Renal cortical epithelial cell (primary cell): ENCODE data around the gene GPR15. TPM values are rescaled to one million over a fixed set of nuclear protein-coding genes. Genes with fewer than 3 reads are reported as not detected.

Experiments used
- DNase-seq: peaks from one replicate; pipeline ENCODE4 v3.0.0-alpha.2; 2011; ENCODE audit warnings: low read depth
- total RNA-seq: library from RNA; depleted of rRNA; stranded (reverse); fragments of >200 nt; gene quantifications from 2 replicates; pipeline ENCODE4 v1.2.3, GENCODE V29; 2014

Gene GPR15
- not detected in 2 replicates for total RNA-seq

DNA sequence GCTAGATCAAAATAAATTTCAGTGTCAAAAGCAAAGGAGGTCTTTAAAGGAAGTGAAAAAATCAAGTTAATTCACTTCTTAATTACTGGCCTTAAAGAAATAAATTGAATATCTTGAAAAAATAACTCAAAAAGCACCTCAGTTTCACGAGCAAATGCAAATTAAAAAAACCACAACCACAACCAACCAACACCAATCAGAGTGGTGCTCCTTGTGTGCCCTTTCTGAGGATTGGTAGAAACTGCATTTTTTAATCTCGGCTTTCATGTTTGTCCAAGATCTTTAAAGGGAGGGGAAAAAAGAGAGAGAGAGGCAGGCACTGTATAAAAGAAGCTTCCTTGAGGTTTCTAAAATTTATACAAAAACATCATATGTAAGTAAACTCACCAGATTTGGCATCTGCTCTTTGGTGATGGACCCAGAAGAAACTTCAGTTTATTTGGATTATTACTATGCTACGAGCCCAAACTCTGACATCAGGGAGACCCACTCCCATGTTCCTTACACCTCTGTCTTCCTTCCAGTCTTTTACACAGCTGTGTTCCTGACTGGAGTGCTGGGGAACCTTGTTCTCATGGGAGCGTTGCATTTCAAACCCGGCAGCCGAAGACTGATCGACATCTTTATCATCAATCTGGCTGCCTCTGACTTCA, at the start of gene GPR15:
TSS of gene GPR15 (plus strand) at position 357 of the 653 bp plus-strand sequence. CDS start at position 413, 56 bp downstream.
- DNase-seq: no peak

DNA sequence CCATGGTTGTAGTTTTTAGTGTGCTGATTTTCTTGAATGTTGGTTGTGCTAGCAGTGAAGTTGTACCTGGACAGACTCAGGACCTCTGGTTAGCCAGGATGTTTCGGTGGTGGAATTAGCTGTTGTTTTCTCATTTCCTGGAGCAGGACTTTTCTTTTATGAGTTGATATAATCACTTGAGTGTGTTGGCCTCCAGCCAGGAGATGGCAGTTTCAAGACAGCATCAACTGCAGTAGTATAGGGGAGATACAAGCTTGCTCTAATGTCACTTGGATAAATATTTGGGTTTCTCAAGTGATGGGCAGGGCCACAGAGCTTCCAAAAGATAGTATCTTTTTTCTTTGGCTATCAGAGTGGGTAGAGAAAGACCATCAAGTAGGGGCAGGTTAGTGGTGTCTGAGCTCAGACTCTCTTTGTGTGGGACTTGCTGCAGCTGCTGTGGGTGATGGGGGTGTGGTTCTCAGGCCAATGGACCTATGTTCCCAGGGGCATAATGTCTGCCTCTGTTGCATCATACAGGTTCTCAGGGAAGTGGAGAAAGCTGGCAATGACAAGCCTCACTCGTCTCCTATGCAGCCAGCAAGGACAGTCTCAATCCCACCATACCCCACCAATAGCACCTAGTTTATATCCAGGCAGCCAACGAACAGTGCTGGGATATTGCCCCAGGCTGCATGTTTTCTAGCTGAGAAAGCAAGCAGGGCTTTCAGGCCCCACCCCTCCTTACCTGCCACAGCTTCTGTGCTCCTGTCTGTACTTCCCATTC, 48.9 kb upstream of the GPR15 start:
- DNase-seq: peak; percentile 26

DNA sequence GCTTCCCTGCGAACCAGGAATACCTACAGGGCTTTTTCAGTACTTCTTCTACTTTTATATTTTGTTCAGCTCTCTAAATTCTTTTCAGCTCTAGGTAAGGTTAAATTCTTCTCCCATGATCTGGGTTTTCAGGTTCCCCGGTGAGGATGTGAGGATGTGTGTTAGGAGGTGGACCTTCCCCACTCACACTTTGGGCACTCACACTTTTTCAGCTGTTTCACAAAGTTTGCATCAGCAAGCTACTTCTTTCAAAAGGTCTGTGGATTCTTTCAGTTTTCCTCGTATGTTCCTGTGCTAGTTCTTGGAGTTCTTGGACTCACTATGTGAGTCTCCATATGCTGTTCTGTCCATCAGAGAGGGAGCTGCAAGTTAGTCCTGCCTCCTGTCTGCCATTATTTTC, 48.2 kb upstream of the GPR15 start:
- DNase-seq: no peak

DNA sequence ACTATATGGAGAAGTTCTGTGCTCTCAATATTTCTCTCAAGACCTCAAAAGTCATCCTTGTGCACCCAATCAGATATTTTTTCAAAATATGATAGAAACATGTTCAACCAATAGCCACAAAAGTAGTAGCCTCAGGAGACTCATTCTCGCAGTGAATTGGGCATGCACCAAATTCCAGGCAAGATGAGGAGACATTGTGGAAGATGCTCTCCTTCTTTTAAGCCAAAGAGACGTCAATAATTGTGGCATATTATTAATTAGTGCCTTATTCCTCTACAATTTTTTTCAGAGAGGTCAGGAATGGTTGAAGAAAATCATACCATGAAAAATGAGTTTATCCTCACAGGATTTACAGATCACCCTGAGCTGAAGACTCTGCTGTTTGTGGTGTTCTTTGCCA, 34.4 kb upstream of the GPR15 start, which contains the start of gene OR5K2:
TSS of gene OR5K2 (plus strand) at position 301 of the 400 bp plus-strand sequence. CDS start at position 301, 0 bp downstream.
- no peak for DNase-seq

DNA sequence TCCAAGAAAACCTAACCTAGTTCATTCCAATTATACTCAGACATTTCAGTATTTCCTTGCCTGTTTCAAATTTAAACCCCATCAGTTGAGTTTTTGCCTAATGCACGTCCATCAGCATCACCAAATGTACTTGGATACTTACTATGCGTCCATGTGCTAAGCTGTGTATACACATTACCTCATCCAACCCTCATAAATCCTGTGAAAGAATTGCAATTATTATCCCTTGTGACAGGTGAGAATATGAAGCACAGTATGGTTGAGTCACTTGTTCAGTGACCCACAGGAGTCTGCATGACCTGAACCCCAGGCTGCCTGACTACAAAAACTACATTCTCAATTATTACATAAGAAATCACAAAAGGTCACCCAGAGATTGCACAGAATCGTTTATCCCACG, 31.8 kb upstream of the GPR15 start:
- no peak for DNase-seq

DNA sequence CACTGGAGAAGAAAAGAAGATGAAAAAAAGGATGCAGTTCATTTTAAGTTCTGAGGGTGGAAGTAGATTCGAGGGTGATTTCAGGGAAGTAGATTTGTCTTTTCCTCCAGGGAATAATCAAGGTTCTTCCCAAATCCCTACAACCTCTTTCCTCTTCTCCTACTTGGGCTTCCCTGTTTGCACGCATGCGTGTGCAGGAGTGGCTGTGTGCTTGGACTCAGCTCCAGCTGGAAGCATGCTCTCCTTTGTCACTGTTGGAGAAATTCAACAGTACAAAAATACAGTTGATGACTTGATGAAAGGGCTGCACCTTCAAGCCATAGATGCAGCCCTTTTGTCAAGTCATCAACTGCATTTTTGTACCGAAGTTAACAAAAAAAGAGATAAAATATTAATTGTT, 30.5 kb upstream of the GPR15 start:
- no peak for DNase-seq

DNA sequence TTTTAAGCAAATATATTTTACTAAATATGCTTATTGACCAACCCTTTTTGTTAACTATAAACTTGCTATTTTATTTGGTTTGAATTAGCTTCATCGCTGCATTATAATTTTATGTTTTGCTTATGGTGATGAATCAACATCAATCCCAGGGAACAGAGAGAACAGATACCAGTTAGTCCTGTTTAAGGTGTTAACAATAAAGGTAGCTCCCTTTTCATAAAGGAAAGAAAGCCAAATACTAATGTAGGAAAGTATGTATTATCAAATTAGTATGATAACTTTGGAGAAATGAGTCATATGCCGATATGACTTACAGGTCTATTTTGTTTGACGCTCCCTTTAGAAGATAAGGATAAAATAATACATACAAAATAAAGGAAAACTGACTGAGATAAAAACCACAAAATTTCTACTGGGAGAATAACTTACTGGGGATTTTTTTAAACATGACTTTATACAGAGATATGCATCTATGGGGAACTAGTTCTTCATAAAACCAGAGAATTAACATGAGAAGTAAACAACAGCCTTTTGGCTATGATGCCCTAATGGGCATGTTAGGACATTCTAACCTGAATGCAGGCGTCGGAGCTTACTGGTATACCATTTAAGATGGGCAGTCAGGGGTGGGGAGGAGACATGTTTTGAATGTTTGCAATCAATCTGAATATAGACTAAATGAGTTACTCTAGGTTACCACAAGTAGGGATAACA, 29.8 kb upstream of the GPR15 start:
- DNase-seq: no peak

DNA sequence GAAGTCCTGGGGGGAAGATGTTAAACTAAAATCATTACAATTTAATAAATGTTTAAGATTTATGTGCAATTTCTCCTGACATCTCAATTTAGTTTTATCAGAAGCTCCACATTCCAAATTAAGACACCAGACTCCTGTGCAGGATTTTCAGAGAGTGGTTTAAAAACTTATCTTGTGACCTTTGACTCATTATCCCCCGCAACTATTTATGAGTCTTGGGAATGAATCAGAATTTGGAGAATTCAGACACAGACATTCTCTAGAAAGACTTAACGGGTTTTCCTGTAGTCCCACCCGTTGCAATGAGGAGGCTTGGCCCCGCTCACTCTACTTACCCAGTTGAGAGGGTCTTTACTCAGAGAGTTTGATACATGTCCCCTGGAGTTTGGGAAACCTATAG, 27.2 kb upstream of the GPR15 start:
- DNase-seq: no peak

DNA sequence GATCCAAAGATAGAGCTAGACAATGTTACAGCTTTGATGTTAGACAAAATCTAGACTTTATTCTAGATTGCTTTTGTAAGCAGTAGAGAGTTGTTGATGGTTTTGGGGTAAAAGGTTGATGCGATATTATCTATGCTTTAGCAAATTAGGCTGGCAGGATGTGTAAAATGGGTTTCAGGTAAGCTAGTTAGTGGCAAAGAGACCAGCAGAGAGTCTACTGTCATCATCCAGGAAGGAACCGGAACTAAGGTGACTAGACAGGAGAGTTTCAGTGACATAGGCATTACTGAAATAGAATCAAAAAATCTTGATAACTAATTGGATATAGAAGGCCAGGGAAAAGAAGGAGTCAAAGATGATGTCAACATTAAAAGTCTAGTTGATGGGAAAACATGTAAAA, 23.2 kb upstream of the GPR15 start:
- no peak for DNase-seq

DNA sequence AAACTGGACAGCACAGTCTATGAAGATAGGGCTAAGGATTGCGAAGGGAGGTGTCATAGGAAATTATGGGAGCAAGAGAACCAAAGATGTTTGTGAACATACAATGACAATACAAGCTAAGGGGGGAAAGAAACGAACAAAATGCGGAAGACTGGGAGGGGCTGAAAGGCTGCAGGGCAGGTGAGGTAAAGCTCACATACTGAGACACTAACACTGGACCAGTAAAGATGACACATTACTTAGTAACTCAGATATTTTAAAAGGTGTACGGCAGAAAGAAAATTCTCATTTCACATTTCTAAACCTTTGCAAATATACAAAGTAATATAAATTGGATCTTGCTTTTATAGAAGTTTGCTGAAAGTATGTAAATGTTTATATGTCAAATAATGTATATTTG, 19.2 kb upstream of the GPR15 start:
- no peak for DNase-seq

DNA sequence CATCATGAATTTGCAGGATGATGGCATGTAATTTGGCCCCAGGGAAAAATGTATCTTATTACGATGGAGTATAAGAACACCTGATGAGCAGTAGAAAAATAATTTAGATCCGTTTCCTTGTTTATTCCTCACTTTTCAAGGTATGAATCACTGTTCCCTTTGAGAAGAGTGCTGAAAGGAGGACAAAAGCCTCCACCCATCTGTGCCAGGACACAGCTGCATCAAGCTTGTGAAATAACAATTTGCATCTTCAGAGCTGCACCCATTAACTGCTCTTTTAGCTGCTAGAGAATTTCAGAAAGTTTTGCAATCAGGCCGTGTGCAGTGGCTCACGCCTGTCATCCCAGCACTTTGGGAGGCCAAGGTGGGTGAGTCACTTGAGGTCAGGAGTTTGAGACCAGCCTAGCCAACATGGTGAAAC, 18.7 kb upstream of the GPR15 start:
- DNase-seq: peak; percentile 94

DNA sequence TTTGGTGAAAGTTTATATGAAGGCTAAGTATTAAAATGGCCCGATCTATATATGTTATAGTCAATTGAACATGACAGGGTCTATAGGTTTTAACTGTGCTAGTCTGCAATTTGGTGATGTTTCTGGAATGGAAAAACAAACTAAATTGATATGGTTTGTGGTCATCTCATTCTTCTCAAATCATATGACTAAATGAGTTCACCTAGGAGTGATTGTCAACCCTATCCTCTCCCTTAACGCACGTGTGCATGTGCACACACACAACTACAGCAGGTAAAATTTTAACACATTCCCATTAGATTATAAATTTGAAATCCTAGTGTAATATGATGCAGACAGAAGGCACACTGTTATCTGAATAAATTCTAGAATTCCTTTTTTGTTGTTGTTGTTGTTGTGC, 18.0 kb upstream of the GPR15 start:
- no peak for DNase-seq

DNA sequence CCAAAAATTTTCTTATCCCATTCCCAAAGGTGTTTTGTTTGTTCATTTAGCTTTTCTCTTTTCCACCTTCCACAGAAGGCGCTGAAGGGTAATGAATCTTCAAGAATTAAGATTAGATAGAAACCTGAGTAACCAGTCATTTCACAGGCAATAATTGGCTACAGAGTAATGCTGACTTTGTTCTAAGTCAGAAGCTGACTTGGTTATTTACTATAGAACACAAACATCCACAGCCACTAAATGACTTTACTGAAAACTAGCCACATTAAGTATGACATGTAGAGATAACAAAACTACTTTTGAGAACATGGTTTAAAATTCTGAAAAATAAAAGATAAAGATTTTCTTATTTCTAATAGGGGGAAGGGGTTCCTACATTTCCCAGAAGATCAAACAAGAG, 16.8 kb upstream of the GPR15 start:
- no peak for DNase-seq

DNA sequence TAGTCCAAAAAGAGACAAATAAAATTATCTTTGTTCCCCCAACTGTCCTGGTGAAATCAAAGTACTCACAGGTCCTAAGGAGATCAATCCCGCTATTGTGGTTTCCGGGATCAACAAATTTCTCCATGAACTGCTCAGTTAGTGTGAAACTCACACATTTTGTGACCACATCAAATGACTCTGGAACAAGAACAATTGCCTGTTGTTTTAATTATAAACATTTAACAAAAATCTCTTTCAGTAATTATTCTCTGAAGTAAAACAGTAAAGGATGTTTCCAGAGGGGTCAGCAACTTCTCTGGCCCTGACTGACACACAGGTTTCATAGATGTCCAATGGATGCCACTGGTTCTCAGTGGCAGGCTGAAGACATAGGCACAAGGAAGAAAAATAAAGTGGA, 13.0 kb upstream of the GPR15 start:
- DNase-seq: no peak

DNA sequence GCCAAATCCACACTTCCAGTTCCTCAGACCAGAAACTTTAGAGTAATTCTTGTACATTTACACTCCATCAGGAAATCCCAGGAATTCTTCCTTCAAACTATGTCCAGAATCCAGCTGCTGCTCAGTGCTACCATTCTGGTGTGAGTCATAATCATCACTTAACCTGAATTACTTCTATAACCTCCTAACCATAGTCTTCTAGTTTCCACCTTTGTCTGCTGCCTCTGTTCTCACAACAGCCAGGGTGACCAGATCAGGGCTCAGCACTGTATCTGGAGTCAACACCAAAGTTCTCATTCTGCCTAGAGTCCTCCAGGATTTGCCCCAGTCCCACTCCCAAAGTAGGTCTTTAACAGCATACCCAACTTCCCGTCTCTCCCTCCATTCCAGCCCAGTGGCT, 12.4 kb upstream of the GPR15 start:
- DNase-seq: peak; percentile 56

DNA sequence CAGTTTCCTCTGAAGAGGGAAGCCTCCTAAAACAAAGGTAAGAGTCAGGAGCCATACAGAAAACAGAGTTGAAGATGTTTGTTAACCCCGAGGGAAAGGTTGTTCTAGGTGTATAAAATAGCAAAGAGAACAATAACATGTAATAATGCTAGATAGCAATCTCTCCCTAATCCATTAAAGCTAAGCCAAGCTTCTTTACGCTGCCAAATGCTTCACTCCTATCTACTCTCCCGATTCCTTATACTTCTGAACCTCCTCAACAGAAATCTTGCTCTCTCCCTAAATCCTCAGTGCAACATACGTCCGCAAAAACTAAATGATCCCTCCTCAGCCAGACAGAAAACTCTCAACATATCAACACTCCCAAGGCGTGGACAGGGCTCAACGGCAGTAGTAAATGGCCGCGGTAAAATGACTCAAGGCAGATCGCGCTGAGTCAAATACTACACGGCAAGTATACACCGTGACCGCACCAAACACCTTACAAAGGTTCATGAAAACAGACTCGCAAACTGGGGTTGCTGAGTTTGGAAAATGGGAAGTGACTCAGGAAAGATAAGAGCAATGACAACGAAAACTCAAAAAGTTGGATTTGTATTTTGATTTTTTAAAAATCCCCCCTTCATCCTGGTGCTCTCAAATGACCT, 9.8 kb upstream of the GPR15 start:
- DNase-seq: peak; percentile 75

DNA sequence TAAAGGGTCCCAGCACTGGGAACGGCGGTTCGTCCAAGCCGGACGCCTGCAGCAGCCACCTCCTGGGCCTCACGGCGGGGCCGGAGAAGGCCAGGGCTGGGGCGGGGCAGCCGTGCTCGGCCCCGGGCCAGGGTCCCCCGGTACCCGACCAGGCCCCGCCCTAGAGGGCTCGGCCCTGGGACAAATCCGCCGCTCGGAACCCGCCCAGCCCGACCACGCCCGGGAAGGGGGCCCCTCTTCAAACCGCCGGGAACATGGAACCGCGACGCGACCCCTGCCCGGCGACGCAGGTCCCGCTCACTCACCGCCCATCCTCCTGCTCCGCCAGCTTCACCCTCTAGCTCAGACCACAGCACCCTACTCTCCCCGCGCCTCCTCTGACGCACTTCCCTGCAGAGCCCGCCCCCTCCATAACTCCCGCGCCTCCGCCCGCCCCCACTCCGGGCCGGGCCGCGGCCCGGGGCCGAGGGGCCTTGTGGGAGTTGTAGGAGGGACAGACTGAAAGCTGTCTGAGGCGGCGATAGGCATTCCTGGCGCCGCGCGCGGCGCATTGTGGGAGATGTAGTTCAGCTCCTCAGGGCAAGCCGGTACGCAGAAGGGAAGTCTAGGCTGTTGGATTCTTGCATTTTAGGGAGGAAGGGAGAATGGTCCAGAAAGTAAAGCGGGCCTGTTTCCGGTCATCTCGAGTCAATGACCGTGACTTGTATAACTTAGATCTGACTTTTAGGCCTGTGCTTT, 9.1 kb upstream of the GPR15 start, which contains the start of gene CLDND1:
TSS of gene CLDND1 (minus strand) at position 359 of the 738 bp plus-strand sequence. CDS start 1,478 bp downstream, outside the sequence.
- peak; percentile 91 for DNase-seq

DNA sequence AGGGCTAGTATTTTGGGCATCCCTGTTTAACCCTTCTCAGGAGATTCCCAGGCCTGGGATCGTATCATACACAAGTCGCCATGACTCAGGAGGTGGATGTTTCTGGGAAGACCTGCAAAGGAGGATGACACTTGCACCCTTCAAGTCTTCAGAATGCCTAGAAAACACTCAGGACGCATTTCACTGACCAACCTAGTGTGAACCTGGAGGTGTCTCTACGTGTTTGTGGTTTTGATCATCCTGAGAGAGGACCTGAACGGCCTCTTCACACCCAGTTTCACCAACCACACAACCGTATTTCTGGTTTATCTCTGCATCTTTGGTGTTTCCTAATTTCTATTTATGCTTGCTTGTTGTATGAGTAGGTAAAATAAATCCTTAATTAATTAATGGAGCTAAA, 6.3 kb upstream of the GPR15 start:
- no peak for DNase-seq

DNA sequence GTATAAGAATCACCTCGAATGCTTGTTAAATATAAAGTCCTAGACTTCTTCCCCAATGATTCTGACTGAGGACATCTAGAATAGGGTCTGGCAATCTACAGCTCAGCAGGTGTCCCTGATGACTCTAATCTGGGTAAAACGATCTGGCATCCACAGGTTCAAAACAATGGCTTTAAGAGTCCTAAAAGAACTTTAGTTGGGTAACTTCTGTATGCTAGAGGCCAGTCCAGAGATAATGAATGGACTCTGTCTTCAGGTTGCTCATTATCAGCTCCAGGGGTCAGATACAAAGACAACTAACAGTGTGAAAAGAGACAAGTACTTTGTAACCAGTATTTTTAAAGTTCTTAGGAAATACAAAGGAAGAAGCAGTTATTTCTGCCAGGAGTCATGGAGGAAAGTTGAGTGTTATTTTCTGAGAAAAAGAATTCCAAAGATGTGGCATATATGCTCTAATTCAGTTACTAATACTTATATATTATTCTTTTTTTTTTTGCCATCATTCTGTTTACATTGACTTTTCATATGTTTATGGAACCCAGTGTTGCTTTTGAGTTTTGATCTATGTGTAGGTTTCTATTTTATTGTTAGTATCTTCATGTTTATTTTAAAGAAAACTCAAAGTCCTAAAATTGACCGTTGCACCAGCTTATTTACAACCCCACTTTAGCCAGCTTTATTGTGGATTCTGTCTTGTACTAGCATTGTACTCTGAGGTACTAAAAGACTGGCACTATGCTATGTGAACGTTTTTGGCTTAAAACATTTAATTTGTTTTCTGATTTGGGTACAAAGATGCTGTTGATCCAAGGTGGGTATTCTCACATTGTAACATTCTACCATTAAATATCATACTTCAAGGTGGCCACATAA, 3.1 kb upstream of the GPR15 start:
- DNase-seq: no peak

DNA sequence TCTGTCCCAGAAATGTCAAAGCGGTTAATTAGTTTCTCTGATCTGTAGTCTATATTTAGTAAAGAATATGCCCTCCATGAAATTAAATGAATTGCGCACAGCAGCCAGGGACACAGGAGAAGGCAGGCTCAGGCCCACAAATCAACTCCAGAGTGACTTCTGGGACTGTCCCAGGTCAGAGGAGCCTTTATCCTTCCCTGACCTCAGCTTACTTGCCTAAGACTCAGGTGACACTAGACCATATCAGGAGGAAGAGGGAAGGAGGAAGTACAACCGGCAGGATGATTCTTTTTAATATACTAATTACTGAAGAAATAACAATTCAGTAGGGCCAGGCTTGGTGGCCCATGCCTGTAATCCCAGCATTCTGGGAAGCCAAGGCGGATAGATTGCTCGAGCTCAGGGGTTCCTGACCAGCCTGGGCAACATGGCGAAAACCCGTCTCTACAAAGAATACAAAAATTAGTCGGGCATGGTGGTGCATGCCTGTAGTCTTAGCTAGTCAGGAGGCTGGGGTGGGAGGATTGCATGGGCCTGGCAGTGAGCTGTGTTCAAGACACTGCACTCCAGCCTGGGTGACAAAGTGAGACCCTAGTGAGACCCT, 1.8 kb upstream of the GPR15 start:
- no peak for DNase-seq
